Activated T-helper 1 cell treated with anti-CD3 and anti-CD28 coated beads, Interleukin-12 subunit alpha, Interleukin-12 subunit beta, Interleukin-2, Interleukin-4 antibody, amounts not matched to agents 30 ng/mL and 10 ng/mL and 1 ng/mL, durations not matched to agents 14 hours and 24 hours and 36 hours (primary cell): ENCODE measurements around the gene WRAP73. TPM values are rescaled to one million over a fixed set of nuclear protein-coding genes. Genes with fewer than 3 reads are reported as not detected.

Source experiments
- DNase-seq: peaks from one replicate; pipeline ENCODE4 v3.0.0; 2021; ENCODE audit warnings: low spot score
- H3K27ac Mint-ChIP-seq: one replicate; pipeline ENCODE4 v1.8.0; 2021; ENCODE audit warnings: mild to moderate bottlenecking, mixed read lengths
- H3K27me3 Mint-ChIP-seq: one replicate; pipeline ENCODE4 v1.8.0; 2022; ENCODE audit warnings: mild to moderate bottlenecking, moderate library complexity, mixed read lengths; ENCODE audit not compliant: insufficient read depth
- H3K36me3 Mint-ChIP-seq: one replicate; pipeline ENCODE4 v1.8.0; 2021; ENCODE audit warnings: low read depth, mixed read lengths
- H3K4me1 Mint-ChIP-seq: one replicate; pipeline ENCODE4 v1.8.0; 2021; ENCODE audit warnings: low read depth, mixed read lengths
- H3K4me3 Mint-ChIP-seq: one replicate; pipeline ENCODE4 v1.8.0; 2021; ENCODE audit warnings: mild to moderate bottlenecking, moderate library complexity, mixed read lengths
- H3K9me3 Mint-ChIP-seq: one replicate; pipeline ENCODE4 v1.8.0; 2021; ENCODE audit warnings: mixed read lengths
- intact Hi-C: fragments of 100-400 bp; cut with micrococcal nuclease; formaldehyde crosslinking; loops from one replicate; pipeline ENCODE4 v1.15.1; 2024
- total RNA-seq: library from RNA; stranded (reverse); gene quantifications from 2 replicates; pipeline ENCODE4 v1.2.3, GENCODE V29; 2022

The WRAP73 gene
- total RNA-seq, 1 donor from 2014 or later: 45.5 TPM

DNA sequence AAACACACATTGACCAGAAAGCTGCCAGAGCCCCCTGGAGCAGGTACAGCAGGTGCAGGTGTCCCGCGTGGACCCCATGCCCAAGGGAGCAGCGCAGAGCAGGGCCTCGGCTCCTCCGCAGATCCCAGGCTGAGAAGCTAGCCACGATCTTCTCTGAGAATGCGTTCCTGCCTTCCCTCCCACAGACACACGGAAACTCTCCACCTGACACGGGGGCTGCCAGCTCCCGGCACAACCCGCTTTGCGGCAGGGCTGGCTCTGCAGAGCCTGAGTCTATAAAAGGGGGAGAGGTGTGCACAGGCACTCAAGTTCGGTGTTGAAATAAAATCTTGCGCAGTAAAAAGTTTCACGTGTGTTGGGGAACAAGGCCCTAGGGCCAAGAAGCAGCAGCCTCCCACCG is 48.2 kb downstream of the WRAP73 start:
- Mint-ChIP-seq H3K9me3 (no peaks in the 10 kb centered on the region), H3K27me3 (peaks cover 2% of the 10 kb centered on the region), H3K4me1 (peaks cover 7% of the 10 kb centered on the region), H3K4me3 (no peak overlapping the region), H3K27ac (no peak overlapping the region), H3K36me3 (no peaks in the 10 kb centered on the region)
- DNase-seq: no peak
- intact Hi-C loops: no loop called here

DNA sequence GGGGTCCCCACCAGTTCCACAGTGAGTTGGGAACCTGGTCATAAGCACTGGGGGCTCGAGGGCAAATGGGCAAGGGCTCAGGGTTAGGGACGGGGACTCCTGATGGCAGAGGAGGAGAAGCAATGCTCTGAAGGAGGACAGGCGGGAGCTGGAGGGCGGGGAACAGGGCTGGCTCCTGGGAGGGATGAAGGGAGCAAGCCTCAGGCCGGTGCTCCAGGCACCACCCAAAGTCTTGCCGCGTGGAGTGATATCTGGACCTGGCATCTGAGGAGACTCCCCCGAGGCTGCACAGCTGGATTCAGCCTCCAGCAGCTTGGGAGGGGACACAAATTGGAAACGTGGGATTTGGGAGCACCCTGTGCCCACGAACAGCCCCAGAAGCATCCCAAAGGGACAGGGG is 49.5 kb downstream of the WRAP73 start:
- intact Hi-C loops: no loop called here
- H3K9me3 Mint-ChIP-seq: no peaks in the 10 kb centered on the region
- peaks cover 2% of the 10 kb centered on the region for H3K27me3 Mint-ChIP-seq

DNA sequence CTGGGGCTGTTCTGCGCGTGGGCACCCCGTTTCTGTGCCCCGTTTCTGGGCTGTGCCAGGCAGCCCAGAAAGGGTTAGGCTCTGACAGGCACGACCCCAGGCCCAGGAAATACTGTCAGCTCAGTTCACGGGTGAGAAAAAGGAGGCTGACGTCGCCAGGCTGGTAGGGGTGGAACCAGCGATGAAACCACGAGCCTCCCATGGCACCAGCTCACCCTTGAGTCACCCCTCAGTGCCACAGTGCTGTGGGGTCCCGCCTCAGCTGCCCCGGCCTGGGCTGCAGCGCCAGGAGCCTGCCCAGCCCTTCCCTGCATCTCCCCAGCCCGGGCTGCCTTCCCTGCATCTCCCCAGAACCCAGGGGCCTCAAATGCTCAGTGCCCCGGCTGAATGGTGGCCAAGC is 50.1 kb downstream of the WRAP73 start:
- Mint-ChIP-seq H3K27me3 (peaks cover 2% of the 10 kb centered on the region), H3K9me3 (no peaks in the 10 kb centered on the region), H3K4me3 (no peak overlapping the region), H3K4me1 (peaks cover 7% of the 10 kb centered on the region), H3K36me3 (no peaks in the 10 kb centered on the region), H3K27ac (no peak overlapping the region)
- intact Hi-C loops: no loop called here
- no peak for DNase-seq

More for the DNA sequence above, 49.5 kb downstream of the WRAP73 start:
- Mint-ChIP-seq H3K27ac (no peak overlapping the region), H3K4me1 (peaks cover 7% of the 10 kb centered on the region), H3K36me3 (no peaks in the 10 kb centered on the region), H3K4me3 (no peak overlapping the region)
- no peak for DNase-seq

DNA sequence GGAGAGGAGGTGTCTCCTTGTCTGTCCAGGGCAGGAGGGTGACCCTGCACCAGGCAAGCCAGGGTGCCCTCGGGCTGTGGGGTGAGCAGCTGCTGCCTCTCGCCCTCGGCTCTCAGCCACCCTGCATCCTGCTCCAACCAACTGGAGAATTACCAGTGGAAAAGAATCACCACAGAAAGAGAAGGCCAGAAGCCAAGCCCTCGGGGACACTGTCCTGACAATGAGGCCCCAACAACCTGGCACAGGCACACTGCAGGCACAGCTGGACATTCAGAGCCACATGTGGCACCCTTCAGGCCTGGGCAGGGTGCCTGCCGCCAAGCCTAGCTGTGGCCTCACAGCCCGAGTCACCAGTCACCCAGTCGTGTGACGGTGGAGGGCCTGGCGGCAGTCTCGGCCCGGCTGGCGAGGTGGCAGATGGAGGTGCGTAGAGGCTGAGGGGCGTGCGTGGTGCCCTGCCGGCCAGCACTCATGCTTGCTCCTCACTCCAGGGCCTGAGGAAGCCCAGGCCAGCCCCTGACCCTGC is 50.6 kb downstream of the WRAP73 start:
- H3K36me3 Mint-ChIP-seq: no peaks in the 10 kb centered on the region
- intact Hi-C loops: no loop called here
- H3K4me3 Mint-ChIP-seq: no peak overlapping the region
- H3K27ac Mint-ChIP-seq: no peak overlapping the region
- H3K9me3 Mint-ChIP-seq: no peaks in the 10 kb centered on the region
- peaks cover 2% of the 10 kb centered on the region for H3K27me3 Mint-ChIP-seq
- H3K4me1 Mint-ChIP-seq: peaks cover 7% of the 10 kb centered on the region
- no peak for DNase-seq

DNA sequence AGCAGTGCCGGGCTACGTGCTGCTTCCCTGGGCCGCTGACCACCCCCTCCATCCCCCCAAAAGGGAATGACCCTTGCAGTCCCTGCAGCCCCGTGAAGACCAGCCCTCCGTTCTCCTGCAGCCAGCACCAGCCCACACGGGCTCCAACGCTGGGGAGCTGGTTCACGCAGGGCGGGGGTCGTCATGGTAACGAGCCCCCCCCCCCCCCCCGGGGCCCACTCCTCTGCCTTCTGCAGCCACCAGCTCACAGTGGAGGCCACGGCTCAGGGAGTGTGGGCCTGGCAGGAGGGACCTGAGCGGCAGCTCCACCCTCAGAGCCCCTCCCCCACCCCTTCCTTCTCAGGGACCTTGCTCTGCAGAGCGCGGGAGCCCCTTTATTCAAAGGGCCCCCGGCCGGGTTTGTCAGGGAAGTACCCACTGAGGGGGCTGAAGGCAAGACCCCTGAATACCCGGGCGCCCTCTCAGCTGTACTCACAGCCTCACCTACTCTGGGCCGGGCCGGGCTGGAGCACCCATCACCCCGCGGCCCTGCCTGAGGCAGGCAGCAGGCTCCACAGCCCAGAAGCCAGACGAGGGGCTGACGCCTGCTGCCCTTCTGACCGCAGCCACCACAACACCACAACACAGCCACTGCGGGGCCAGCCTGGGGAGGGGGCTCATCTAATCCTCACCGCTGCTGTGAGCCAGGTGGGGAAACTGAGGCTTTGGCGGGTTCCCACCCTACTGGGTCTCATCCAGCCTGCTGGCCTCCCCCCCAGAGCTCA is 51.2 kb downstream of the WRAP73 start:
- H3K4me3 Mint-ChIP-seq: no peak overlapping the region
- no peak overlapping the region for H3K27ac Mint-ChIP-seq
- peaks cover 2% of the 10 kb centered on the region for H3K27me3 Mint-ChIP-seq
- H3K9me3 Mint-ChIP-seq: no peaks in the 10 kb centered on the region
- H3K36me3 Mint-ChIP-seq: no peaks in the 10 kb centered on the region
- peaks cover 7% of the 10 kb centered on the region for H3K4me1 Mint-ChIP-seq
- intact Hi-C loops: no loop called here
- no peak for DNase-seq

DNA sequence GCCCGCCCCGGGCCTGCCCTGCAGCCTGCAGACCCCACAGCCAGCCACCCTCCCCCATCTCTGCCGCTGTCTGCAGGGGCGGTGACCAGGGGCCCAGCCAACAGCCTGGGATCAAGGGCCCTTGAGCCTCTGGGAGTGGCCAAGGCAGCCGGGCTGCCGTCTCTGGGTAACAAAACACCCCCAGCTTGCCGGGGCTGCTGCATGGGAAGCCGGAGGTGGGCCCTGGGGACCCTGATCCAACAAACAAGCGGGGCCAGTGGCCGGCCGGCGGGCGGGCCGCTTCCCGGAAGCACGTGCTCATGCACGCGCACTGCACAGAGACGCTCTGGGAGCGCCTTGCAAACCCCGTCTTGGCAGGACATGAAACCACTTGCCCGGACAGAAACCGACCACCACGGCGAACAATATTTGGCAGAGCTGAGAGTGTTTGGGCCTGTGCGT is 51.8 kb downstream of the WRAP73 start:
- Mint-ChIP-seq H3K36me3 (no peaks in the 10 kb centered on the region), H3K27ac (no peak overlapping the region), H3K9me3 (no peaks in the 10 kb centered on the region), H3K27me3 (peaks cover 2% of the 10 kb centered on the region), H3K4me1 (peaks cover 7% of the 10 kb centered on the region), H3K4me3 (no peak overlapping the region)
- DNase-seq: no peak
- intact Hi-C loops: no loop called here

DNA sequence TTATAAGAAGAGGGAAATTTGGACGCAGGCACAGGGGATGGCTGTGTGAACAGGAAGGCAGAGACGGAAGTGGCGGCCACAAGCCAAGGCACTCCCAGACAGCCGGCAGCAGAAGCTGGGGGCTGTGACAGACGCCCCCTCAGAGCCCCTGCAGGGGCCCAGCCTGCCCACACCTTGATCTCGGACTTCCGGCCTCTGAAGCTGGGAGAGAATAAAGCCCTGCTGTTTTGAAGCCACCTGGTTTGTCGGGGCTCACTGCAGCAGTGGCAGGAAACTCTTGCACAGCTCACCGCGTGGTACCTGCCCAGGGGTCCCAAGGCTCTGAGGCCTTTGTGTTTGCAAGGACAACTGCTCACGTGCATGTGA is 52.3 kb downstream of the WRAP73 start:
- DNase-seq: no peak
- H3K36me3 Mint-ChIP-seq: no peaks in the 10 kb centered on the region
- H3K4me1 Mint-ChIP-seq: peaks cover 7% of the 10 kb centered on the region
- H3K9me3 Mint-ChIP-seq: no peaks in the 10 kb centered on the region
- peaks cover 2% of the 10 kb centered on the region for H3K27me3 Mint-ChIP-seq
- peak overlapping the region; percentile 30 for H3K4me3 Mint-ChIP-seq
- no peak overlapping the region for H3K27ac Mint-ChIP-seq
- intact Hi-C loops: no loop called here

DNA sequence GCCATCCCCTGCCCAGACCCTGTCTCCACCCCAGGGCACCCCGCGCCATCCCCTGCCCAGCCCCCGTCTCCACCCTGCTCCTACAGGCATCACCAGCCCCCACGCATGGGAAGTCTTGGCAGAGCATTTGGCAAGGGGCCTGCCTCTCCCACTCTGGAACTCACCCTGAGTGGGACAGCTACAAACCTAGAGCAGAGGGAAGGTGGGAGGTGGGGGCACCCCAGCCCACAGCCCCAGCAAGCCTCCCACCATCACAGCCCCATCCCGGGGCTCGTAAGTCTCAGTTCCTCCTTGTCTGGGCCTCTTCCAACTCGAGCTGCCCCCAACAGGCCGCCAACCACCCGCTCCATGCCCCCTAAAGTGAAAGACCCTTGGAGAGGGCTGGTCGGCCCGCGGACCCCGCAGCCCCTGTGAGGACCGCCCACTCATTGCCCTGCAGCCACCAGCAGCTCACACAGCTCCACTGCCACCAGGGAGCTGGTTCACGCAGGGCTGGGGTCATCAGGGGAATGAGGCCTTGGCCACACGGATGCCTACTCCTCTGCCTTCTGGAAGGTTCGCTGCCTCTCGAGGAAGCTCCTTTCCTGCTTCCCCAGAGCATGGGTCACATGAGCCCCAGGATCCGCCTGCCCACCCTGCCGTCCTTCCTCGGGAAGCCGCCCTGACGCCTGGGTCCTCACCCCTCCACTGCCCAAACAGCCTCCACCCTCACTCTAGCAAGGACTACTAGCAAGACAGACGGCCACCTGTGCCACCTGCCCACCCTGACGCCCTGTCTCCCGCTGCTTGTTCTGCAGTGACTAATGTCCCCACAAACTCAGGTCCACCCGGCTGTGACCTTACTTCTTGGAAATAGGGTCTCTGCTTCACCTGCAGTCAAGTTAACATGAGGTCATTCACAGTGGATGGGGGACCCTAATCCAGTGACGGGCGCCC is 53.0 kb downstream of the WRAP73 start:
- Mint-ChIP-seq H3K36me3 (no peaks in the 10 kb centered on the region), H3K27me3 (peaks cover 2% of the 10 kb centered on the region), H3K27ac (no peak overlapping the region), H3K4me3 (no peak overlapping the region), H3K9me3 (no peaks in the 10 kb centered on the region), H3K4me1 (peaks cover 7% of the 10 kb centered on the region)
- DNase-seq: no peak
- intact Hi-C loops: no loop called here

DNA sequence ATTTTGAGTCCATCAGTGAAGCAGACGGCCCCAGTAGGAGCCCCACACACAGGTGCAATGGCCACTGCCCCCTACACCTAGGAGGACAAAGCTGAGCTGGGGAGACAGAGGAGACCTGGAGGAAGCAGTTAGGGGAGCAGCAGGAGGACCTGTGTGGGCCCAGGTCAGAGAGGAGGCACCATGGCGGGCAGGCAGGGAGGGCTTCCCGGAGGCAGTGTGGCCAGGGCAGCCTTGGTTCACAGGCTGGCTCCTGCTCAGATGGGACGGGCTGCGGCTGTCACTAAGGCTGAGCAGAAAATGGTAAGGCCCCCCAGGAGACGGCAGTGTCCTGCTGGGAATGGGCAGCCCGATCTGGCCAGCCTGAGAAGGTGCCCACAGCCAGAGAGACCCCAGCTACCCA is 54.0 kb downstream of the WRAP73 start:
- H3K27me3 Mint-ChIP-seq: peaks cover 2% of the 10 kb centered on the region
- H3K9me3 Mint-ChIP-seq: no peaks in the 10 kb centered on the region
- no peak overlapping the region for H3K4me3 Mint-ChIP-seq
- H3K27ac Mint-ChIP-seq: no peak overlapping the region
- peaks cover 7% of the 10 kb centered on the region for H3K4me1 Mint-ChIP-seq
- DNase-seq: no peak
- no peaks in the 10 kb centered on the region for H3K36me3 Mint-ChIP-seq
- intact Hi-C loops: no loop called here

DNA sequence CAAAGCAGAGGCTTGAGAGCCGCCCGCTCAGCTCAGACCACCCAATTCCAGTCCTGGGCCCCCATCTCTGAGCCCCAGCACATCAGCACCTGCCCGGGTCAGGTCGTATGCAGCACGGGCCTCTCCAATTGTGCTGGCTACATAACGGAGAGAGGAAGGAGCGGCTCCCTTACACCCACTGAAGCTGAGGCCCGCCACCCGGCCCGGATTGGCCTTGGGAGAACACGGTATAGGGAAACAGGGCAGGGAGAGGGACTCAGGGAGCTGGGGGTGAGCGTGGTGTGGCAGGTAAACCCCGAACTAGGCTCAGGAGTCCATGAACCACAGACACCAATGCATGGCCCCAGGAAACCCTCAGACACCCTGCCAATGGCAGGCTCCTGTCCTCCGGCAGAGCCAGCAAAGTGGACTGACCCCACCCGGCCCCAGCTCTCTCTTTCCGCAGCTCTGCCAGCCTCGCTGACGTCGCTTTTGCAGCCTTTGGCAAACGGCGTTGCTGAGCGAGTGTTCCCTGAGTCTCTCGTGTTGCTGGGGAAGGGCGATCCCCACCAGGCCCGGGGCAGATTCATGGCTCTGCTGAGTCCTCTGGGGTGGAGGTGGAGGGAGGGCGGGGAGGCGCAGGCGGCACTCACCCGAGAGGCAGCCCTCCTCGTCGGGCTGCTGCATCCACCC is 55.1 kb downstream of the WRAP73 start:
- peaks cover 2% of the 10 kb centered on the region for H3K27me3 Mint-ChIP-seq
- DNase-seq: no peak
- no peak overlapping the region for H3K4me3 Mint-ChIP-seq
- H3K9me3 Mint-ChIP-seq: no peaks in the 10 kb centered on the region
- H3K36me3 Mint-ChIP-seq: no peaks in the 10 kb centered on the region
- intact Hi-C loops: no loop called here
- peaks cover 7% of the 10 kb centered on the region for H3K4me1 Mint-ChIP-seq
- no peak overlapping the region for H3K27ac Mint-ChIP-seq

DNA sequence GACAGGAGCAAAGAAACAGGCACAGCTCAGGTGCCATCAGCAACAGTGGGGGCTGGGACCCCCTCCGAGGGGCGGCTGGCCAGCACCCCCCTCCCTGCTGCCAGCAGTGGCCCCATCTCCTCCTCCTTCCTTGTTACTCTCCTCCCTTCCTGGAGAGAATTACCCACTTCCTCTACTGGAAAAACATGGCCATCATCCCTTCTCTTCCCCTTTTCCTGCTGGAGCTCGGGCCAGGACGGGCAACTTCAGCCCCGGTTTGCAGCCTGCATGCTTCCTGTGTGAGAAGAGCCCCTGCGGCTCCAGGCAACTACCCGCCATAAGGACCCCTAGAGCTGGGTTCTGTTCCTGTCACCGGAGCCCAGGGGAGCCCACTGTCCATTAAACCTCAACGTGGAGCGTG is 56.2 kb downstream of the WRAP73 start:
- Mint-ChIP-seq H3K36me3 (no peaks in the 10 kb centered on the region), H3K27me3 (peaks cover 2% of the 10 kb centered on the region), H3K27ac (no peak overlapping the region), H3K9me3 (no peaks in the 10 kb centered on the region), H3K4me1 (peaks cover 7% of the 10 kb centered on the region), H3K4me3 (no peak overlapping the region)
- no peak for DNase-seq
- intact Hi-C loops: no loop called here

DNA sequence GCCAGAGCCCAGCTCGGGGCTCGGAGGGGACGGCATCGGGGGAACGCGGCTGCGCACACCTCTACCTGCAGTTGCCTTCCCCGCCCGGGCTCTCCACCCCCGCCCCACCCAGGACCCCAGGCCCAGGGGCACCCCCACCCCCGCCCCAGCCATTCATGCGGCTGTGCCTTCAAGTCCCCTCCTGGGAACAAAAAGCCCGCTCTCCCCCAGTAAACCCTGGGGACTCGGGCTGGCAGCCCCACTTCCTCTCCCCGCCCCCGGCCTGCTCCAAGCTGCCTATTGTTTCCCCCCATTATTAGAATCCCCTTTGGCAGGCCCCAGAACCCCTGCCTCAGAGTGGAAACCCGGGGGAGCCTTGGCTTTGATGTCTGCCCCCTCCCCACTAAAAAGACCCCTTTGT is 56.6 kb downstream of the WRAP73 start:
- peaks cover 7% of the 10 kb centered on the region for H3K4me1 Mint-ChIP-seq
- H3K4me3 Mint-ChIP-seq: no peak overlapping the region
- DNase-seq: no peak
- no peaks in the 10 kb centered on the region for H3K9me3 Mint-ChIP-seq
- intact Hi-C loops: no loop called here
- H3K36me3 Mint-ChIP-seq: no peaks in the 10 kb centered on the region
- H3K27ac Mint-ChIP-seq: no peak overlapping the region
- H3K27me3 Mint-ChIP-seq: peaks cover 2% of the 10 kb centered on the region
